ENCODE data around the gene SUOX.

Gene SUOX

GRCh38 chr12:56046027-56046780 lies 49.1 kb downstream of the SUOX start:
- H3K4me2 ChIP-seq (ENCODE audit: low read length) = no peak overlapping the region
- peaks cover 36% of the 10 kb centered on the region for H3K36me3 ChIP-seq (ENCODE audit: insufficient read depth, low read length)
- H3K9me3 ChIP-seq (replicated peaks; ENCODE audit: low read length) = no peaks in the 10 kb centered on the region
- no peak overlapping the region for H3K4me3 ChIP-seq (ENCODE audit: low read length)
- H3K27me3 ChIP-seq (ENCODE audit: control insufficient read depth, insufficient read depth, low read length) = no peaks in the 10 kb centered on the region
- no peak overlapping the region for H3K9ac ChIP-seq (ENCODE audit: low read depth, low read length)
- H3K4me1 ChIP-seq (ENCODE audit: control insufficient read depth, insufficient read depth, low read length) = peaks cover 9% of the 10 kb centered on the region

DNA sequence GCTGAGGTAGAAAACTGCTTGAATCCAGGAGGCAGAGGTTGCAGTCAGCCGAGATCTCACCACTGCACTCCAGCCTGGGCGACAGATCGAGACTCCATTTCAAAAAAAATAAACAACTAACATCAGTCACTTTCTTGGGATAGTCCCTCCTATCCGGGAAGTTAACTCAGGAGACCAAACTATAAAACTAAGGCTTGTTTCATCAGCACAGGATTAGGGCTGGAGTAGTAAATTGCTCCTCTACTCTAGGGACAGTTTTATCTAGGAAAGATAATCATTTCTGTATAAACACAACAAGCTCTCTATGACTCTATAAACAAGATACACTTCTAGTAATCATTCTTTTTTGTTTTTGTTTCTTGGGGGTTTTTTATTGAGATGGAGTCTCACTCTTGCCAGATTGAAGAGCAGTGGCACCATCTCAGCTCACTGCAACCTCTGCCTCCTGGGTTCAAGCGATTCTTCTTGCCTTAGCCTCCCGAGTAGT lies 56.4 kb downstream of the SUOX start:
- Histone ChIP-seq H3K9ac (ENCODE audit: low read depth, low read length) (no peak overlapping the region), H3K36me3 (ENCODE audit: insufficient read depth, low read length) (no peaks in the 10 kb centered on the region), H3K4me3 (ENCODE audit: low read length) (no peak overlapping the region), H3K9me3 (replicated peaks; ENCODE audit: low read length) (no peaks in the 10 kb centered on the region), H3K4me1 (ENCODE audit: control insufficient read depth, insufficient read depth, low read length) (peaks cover 6% of the 10 kb centered on the region), H3K27me3 (ENCODE audit: control insufficient read depth, insufficient read depth, low read length) (no peaks in the 10 kb centered on the region), H3K4me2 (ENCODE audit: low read length) (no peak overlapping the region)
